ENCODE measurements around the gene NEDD4L.

Gene NEDD4L

DNA sequence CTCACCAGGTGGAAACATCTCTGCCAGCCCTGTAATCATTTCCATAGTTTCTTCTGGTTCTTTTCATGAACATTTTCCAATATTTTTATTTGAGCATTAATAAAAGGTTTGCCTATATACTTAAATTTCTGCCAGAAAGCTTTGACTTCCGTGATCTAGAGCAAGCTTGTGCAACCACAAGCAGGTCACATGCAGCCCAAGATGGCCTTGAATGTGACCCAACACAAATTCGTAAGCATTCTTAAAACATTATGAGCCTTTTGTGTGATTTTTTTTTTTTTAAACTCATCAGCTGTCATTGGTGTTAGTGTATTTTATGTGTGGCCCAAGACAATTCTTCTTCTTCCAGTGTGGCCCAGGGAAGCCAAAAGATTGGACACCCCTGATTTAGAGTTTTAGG is 51.6 kb downstream of the NEDD4L start:
- DNase-seq (ENCODE audit: low spot score), result no peak

- no peak for DNase-seq (ENCODE audit: low spot score)
These were observed 52.6 kb downstream of the NEDD4L start for GRCh38 chr18:58096658-58097057.

GRCh38 chr18:58097121-58097906 is 53.3 kb downstream of the NEDD4L start:
- DNase-seq (ENCODE audit: low spot score), result peak; percentile 32

DNA sequence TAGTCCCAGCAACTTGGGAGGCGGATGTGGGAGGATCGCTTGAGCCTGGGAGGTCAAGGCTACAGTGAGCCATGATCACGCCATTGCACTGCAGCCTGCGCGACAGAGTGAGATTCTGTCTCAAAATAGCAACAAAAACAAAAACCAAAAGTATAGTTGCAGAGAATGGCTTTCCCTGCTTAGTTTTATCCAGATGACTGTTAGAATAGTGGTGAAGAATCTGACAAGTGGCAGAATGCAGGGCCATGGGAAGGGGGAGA is 53.8 kb downstream of the NEDD4L start:
- no peak for DNase-seq (ENCODE audit: low spot score)

- DNase-seq (ENCODE audit: low spot score), result no peak
These were observed 54.7 kb downstream of the NEDD4L start for GRCh38 chr18:58098706-58099105.

- DNase-seq (ENCODE audit: low spot score), result no peak
These were observed 56.1 kb downstream of the NEDD4L start for GRCh38 chr18:58100154-58100553.

GRCh38 chr18:58101291-58101794 is 57.3 kb downstream of the NEDD4L start:
- peak; percentile 95 for DNase-seq (ENCODE audit: low spot score)

GRCh38 chr18:58102018-58102417 is 58.0 kb downstream of the NEDD4L start:
- DNase-seq (ENCODE audit: low spot score), result no peak

DNA sequence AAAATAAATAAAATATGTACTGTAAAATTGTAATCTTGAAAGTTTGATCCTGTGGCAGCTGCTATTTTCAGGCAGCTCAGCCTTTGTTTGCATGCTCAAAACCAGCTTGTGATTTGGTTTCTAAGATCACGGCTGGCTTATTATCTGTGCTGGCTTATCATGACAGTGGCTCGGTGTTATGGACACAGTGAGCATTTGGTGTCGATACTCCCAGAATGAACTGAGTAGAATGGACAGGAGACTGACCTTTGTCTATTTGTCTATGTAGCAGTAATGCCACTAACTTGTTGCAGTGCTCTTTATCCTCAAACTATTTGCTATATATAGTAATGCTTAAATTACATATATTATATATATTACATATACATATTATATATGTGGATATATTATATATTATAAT is 58.8 kb downstream of the NEDD4L start:
- DNase-seq (ENCODE audit: low spot score), result no peak

- no peak for DNase-seq (ENCODE audit: low spot score)
These were observed 59.4 kb downstream of the NEDD4L start for GRCh38 chr18:58103339-58103985.

DNA sequence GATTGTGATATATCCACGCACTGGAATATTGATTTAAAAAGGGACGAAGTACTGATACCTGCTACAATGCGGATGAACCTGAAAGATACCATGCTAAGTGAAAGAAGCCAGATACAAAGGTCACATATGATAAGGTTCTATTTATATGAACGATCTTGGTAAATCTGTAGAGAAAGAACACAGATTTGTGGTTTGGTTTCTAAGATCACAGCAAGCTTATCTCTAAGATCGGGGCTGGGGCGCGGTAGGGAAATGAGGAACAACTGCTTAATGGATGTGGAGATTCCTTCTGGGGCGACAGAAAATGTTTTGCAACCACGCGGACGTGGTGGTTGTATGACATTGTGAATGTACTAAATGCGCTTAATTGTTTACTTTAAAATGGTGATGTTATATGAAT is 60.1 kb downstream of the NEDD4L start:
- no peak for DNase-seq (ENCODE audit: low spot score)

DNA sequence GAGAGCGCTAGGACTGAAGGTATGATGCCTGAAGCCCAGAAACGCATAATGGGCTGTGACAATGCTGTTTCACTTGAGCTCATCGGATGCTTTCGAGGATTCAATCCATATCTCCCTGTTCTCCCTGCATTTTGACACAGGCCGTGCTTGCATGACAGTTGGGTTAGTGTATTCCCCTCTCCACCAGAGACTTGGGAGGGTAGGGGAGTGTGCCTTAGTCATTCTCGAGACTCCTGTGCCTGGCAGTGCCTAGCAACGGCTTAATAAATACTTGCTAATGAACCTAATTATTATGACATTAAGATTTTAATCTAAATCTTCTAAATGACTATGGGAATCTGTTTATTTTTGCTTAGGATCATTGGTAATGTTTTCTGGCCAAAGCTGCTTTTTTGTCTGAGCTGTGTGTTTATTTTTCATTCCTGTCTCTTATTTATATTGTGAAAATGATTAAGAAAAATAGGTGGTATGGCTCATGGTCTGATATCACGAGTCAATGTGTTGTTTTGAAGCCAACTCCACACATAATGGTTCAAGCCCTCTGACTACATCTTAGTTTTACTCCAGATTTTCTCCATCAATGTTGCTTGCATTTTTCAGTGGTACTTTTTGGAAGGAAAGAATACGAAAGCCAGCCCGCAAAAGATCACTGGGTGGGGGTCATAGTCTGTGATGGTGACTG is 61.3 kb downstream of the NEDD4L start:
- DNase-seq (ENCODE audit: low spot score), result peak; percentile 48

DNA sequence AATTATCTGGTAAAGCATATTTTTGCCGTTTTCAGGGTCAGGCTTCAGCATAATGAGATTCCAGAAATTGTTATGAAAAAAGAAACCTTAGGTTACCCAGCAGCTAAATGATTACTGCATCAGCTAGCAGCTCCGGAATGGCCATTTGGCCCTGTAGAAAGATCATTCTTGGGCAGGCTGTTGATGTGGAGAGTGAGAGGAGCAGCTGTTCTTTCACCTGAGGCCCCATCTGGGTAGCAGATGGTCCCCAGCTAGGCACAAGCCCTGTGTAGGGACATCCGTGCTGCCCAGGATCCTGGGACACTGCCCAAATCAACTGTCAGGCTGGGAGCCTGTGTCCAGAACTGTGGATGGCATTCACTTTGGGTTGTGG is 61.8 kb downstream of the NEDD4L start:
- DNase-seq (ENCODE audit: low spot score), result no peak

DNA sequence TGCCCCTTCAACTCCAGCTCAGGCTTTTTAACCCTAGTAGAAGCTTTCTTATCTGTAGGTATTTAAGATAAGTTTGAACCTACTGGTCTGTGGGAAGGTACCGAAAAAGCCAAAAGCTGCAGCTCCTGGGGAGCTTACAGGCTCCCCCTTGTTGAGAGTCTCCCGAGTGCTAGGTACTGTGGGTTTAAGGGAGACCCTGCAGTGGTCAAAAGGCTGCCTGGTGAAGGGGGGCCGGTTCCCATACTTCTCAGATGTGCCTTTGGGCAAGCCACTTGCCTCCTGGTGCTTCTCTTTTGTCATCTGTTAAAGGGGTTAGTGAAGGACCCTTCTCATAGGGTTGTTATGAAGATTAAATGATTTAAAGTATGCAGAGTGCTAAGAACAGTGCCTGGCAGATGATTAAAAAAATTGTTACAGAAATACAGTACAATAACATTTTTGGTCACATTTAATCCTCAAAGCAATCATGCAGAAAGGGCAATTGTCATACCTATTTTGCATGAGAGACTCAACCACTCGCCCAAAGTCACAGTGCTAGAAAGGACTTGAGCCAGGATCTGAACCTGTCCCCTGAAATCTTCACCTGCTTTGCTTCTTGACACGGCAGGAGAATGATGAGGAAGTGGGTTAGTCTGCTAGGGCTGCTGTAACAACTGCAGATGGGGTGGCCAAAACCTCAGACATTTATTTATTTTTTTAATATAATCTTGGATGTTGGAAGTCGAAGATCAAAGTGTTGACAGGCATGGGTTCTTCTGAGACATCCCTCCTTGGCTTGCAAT is 62.5 kb downstream of the NEDD4L start:
- no peak for DNase-seq (ENCODE audit: low spot score)

GRCh38 chr18:58109256-58109655 is 65.2 kb downstream of the NEDD4L start:
- peak; percentile 69 for DNase-seq (ENCODE audit: low spot score)

DNA sequence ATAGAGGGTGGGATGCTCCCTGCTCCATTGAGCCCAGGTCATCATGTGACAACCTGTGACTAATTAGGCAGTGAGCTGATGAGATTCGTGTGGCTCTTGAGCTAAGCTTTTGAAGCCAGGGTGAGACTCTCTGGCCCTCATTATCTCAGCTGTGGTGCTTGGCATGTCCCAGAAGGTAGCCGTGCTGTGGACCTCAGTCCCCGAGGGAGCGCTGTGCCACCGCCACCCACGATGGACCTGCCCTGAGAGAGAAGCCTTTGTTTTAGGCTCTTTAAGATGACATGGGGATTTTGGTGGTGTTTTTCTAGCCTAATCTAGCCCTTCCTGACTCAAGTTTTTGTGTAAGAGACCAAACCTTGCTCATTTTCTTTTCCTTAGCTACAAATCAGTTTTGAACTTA is 66.4 kb downstream of the NEDD4L start:
- no peak for DNase-seq (ENCODE audit: low spot score)

GRCh38 chr18:58112174-58112573 is 68.1 kb downstream of the NEDD4L start:
- DNase-seq (ENCODE audit: low spot score), result no peak

GRCh38 chr18:58113337-58113736 is 69.3 kb downstream of the NEDD4L start:
- no peak for DNase-seq (ENCODE audit: low spot score)

GRCh38 chr18:58114766-58115165 is 70.7 kb downstream of the NEDD4L start:
- no peak for DNase-seq (ENCODE audit: low spot score)

DNA sequence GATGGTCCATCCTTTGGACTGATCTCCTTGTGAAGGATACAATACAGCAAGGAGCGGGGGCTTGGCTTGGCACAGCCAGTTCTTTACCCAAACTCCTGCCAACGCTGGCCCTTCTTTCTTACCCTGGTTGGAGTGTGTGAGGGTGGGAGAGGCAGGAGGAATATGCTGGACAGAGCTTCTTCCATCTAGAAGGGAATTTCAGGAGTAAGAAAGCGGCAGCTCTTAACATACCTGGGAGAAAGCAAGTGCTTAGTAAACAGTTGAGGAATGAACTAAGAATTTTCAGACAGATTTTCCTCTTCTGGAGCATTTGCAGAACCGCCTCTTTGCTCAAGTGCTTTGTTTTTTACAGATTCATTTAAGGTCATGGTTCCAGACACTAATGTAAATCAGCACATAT is 72.8 kb downstream of the NEDD4L start:
- no peak for DNase-seq (ENCODE audit: low spot score)

- peak; percentile 48 for DNase-seq (ENCODE audit: low spot score)
These were observed 73.9 kb downstream of the NEDD4L start for GRCh38 chr18:58117786-58118403.

DNA sequence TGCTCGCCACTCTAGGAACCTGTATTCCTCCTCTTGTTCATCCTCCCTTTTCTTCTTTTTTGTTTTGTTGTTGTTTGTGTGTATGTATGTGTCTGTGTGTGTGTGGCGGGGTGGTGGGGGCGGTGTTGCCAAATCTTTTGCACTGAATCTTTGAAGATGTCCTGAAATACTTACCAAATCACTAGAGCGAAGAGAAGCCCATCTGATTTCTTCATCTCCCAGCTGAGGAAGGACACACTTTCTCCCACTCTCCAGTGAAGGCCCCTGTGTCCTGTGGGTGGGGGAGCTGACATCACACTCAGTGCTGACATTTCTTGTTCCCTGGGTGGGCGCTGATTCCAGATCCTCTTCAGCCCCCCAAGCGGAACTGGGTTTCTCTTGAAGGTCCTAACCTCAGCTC is 74.5 kb downstream of the NEDD4L start:
- DNase-seq (ENCODE audit: low spot score), result no peak
